GM12872 (cell line): ENCODE measurements around the gene ESR1.

Experiments used
- TF ChIP-seq, protein P1 (sequence below): IDR thresholded peaks from 3 replicates; pipeline ENCODE4 v1.5.1; 2011; ENCODE audit warnings: low read depth, mild to moderate bottlenecking, low read length, moderate library complexity; ENCODE audit not compliant: insufficient read depth

ESR1 gene

DNA sequence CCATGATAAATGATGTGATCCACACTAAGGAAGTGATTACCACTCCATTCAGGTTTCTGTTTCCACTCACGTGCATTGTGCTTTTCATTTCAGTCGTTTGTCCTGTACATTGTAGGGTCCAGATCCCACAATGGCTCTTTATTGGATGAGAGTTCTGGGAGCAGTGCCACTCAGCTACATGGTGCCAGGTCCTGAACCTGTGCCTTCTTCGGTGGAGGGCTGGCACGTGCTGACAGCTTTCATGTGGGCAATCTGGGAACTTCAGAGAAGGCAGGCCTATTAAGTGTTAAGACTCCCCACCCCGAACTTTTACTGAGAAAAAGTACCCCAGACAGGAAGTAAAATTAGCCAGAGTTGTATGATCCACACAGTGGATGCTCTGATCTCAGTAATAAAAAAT lies 255.0 kb downstream of the ESR1 start:
- TF ChIP-seq, protein P1, sequence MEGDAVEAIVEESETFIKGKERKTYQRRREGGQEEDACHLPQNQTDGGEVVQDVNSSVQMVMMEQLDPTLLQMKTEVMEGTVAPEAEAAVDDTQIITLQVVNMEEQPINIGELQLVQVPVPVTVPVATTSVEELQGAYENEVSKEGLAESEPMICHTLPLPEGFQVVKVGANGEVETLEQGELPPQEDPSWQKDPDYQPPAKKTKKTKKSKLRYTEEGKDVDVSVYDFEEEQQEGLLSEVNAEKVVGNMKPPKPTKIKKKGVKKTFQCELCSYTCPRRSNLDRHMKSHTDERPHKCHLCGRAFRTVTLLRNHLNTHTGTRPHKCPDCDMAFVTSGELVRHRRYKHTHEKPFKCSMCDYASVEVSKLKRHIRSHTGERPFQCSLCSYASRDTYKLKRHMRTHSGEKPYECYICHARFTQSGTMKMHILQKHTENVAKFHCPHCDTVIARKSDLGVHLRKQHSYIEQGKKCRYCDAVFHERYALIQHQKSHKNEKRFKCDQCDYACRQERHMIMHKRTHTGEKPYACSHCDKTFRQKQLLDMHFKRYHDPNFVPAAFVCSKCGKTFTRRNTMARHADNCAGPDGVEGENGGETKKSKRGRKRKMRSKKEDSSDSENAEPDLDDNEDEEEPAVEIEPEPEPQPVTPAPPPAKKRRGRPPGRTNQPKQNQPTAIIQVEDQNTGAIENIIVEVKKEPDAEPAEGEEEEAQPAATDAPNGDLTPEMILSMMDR: no peak

DNA sequence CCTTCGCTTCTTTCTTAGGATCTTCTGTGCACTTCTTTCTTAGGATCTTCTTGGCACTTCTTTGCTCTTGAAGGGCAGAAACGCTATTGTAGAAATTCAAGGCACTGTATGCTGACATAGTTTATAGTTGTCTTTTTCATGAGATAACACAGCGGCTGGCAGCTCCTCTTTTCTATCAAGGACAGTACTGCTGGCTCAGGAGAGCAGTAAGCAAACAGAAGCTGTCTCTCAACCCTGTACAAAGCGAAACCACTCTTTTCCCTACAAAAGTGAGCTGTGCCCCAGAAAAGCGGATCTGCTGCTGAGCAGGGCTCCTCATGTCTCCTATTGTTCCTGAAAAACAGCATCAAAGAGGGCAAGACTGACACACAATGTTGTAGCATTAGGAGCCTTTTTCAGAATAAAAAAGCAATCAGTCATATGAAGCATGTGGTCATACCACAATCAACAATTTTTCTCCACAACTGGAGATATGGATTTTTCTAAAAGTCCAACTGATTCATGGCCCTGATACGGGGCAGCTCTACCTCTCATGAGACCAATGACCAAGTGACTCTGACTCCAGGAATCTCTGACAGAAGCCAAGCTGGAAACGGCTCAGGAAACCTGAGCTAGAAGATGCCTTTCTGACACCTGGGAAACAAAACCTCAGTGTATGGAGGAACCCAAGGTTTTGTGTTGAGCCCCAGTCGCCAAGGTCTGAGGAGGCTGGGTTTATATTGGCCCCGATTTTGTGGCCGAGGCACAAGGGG lies 255.9 kb downstream of the ESR1 start:
- TF ChIP-seq, protein P1: no peak

DNA sequence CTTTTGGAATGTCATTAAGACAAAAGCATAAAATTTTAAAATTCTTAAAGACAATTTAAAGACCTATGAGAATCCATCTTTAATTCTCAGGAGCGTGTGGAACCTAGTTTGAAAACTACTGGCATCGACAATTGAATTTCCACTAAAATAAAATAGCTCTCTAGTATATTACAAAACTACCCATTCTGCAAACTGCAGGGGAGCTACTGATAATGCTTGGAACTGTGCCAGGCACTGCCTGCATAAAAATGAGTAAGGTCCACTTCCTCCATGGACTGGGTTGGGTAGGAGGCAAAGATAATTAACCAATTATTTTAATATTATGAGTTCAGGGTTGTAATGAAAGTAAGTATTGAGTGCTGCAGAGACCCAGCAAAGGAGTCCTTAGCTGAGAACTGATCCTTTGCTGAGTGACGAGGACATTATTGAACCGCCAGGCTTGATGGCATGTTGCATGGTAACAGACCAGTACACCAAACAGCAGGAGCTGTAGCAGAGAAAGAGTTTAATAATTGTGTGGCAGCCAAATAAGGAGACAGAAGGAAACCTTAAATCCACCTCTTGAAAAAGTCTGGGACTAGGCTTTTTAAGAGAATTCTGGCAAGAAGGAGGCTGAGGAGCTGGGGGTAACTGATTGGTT lies 261.3 kb downstream of the ESR1 start:
- TF ChIP-seq, protein P1: no peak

DNA sequence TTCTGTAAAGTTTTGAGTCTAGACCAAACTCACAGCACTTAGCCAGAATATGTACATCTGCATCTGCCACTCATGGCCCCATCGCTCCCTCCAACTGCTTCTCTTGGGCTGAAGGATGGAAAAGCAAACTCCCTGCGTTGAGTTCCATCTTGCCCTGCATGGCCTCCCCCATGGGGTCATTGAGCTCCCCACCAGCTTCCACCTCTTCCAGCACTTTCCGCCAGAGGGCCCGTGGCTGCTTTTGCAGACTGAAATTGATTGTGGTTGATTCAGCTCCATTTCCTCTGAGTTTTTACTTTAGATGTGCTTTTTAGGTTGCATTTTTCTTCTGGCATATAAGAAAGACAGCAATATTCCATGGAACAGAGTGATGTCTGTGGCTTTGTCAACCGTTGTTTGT lies 263.1 kb downstream of the ESR1 start:
- TF ChIP-seq, protein P1: no peak

DNA sequence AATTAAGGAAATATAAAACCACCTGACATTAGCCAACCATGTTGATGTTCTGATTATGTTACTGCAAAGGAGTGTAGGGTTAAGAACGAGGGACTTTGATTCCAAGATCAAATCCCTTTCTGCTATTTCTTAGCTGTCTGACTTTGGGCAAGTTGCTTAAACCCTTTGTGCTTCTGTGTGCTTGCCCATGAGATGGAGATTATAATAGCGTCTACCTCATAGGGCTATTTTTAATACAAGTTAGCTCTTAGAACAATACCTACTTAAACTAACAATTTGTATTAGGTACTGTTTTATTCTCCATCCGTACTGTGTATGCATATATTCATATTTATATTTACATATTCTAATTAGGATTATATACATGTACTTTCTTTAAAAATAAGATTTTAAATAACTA lies 263.8 kb downstream of the ESR1 start:
- TF ChIP-seq, protein P1: no peak

DNA sequence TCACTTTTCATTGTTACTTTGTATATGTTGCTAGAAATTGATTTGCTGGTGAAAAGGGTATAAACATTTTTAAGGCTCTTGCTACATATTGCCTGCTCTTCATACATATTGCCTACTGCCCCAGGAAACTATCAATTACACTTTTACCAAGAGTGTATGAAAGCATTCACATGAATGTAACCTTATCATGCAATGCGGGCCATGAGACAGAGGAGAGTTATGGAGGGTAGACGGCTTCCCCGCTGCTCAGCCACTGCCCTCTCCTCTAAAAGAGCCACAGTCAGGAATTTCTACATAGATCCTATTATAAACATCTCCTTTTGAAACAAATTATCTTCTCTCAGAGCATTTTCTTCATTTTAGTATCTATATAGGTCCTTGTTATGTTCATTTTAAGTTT lies 264.4 kb downstream of the ESR1 start:
- TF ChIP-seq, protein P1: no peak

DNA sequence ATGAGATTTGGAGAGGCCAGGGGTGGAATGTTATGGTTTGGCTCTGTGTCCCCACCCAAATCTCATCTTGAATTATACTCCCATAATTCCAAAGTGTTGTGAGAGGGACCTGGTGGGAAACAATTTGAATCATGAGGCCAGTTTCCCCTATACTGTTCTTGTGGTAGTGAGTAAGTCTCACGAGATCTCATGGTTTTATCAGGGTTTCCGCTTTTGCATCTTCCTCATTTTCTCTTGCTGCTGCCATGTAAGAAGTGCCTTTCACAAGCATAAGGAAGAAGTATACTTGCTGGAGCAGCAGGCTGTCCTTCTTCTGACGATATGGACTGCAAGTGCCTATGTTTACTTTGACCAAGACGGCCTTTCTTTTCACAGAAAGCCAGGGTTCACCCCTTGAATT lies 270.5 kb downstream of the ESR1 start:
- TF ChIP-seq, protein P1: no peak
